NCI-H1105 treated with DMSO at 0.1 percent for 48 hours (cell line): ENCODE data around the gene NAA60.
"Not testable (repeated sequence)": the region's sequence is repeated elsewhere in the genome, so short reads cannot be mapped to it uniquely, and the experiment has no call there.

ENCODE experiments used
- DNase-seq: peaks from one replicate; lab custom pipeline; 2025; lab: John Stamatoyannopoulos, UW

NAA60 gene

DNA sequence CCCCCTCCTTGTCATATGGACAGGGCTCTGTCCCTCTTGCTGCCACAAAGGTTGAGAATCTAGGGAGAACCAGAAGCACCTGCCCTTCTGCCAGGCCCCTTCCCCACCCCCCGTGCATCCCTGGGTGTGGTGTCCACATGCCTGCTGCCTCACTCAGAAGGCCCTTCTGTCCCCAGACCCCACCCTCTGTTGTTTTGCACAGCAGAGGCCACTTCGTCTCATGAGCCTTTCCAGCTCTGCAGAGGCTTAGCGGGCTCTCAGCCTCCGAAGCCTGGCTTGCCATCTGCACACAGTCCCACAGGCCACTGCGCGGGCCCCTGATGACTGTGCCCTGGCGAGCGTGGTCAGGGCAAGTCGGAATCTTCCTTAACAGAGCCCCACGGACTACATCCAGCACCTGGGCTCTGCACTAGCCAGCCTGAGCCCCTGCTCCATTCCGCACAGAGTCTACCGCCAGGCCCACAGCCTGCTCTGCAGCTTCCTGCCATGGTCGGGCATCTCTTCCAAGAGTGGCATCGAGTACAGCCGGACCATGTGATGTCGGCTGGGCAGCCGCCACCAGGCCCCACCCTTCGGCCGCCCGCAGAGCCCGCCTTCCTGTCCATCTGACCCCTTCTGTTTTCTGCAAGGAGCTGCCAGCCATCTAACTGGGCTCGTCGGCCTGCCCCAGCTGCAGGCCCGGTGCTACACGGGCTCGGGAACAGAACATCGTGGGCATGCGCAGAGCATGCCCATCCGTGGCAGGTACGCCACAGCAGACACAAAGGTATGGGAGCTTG, 41.0 kb downstream of the NAA60 start:
- no peak for DNase-seq

- no peak for DNase-seq
Observed at GRCh38 chr16:3485097-3485745, 41.7 kb downstream of the NAA60 start.

- no peak for DNase-seq
Observed at GRCh38 chr16:3485821-3486505, 42.5 kb downstream of the NAA60 start.

DNA sequence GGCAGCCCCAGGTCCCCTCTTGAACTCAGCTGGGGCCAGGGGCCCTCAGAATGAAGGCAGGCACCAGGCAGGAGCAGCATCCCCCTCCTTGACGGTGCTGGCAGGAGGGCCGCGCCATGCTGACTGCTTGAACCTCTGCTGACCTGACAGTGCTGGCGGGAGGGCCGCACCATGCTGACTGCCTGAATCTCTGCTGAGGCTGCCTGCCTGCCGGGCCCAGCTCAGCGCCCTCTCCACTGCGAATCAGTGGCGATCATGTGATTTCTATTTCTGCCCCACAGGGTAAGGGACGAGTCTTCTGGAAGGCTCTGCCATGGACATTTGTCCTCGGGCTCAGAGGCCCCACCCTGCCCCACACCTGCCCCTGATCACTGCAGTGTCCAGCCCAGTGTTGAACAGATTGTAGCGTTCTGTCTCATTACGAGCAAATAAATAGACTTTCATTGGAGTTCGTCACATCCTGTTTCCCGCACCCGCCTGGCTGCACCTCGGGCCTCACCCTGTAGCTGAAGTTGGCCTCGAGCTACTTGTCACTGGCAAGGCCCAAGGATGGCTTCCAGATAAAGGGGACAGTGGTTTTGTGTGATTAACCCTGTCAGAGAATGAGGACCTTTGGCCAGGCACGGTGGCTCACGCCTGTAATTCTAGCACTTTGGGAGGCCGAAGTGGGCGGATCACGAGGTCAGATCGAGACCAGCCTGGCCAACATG, 43.2 kb downstream of the NAA60 start:
- DNase-seq: no peak

DNA sequence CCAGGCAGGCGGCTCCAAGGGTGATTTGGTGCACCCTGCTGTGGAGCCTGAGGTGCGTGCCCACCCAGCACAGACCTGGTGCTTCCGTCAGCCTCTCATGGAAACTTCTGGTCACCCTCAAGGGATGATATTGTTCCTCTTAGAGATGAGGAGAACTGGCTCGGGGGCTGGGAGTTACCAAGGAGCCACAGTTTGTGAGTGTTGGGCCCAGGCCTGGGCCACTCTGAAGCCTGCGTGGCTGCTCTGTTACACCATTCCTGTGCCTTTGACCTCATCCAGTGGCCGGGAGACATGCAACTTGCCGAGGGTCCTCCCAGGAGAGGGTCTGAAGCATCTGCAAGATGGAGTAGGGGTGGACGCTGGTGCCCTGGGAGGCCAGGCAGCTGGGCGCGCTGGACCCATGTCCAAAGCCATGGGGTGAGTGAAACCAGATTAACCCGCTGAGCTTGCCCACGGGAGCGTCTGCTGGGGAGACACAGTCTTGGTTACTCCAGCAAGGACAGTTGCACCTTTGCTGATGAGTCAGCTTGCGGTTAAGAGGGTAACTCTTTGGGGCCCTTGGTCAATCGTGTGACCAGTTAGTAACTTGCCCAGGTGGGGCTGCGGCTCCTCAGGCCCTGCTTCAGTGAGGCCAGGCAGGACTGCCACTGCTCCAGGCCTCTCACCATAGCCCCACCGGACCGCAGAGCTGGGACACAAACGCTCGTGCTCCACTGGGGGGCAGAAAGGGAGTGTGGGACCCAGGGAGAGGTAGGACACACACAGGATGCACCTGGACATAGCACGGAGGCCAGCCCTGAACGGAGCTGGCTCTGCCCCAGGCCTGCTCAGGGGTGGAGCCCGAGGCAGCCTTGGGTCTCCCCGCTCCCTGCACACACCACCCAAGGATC, 44.3 kb downstream of the NAA60 start:
- no peak for DNase-seq

- no peak for DNase-seq
Observed at GRCh38 chr16:3488801-3489200, 45.3 kb downstream of the NAA60 start.

GRCh38 chr16:3490911-3491629, 47.6 kb downstream of the NAA60 start:
- DNase-seq: peak; percentile 6

- no peak for DNase-seq
Observed at GRCh38 chr16:3492356-3492755, 48.9 kb downstream of the NAA60 start.

- DNase-seq: no peak
Observed at GRCh38 chr16:3494386-3494973, 51.0 kb downstream of the NAA60 start.

DNA sequence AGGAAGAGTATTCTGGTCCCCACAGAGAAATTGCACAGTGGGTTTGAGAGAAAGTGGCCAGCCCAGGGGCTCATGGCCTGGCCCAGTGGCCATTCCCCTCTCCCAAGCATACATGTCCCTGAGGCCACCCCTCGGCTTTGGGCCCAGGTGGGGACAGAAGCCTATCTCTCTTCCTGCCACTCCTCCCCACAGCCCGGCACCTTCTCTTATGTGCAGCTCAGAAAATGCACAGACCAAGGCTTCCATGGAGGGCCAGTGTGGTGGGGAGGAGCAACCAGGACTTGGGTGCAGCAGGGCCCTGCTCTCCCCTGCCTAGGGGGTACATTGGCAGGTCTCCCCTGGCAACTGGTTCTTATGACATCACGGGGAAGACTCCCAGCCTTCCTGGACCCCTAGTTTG, 51.7 kb downstream of the NAA60 start, which contains the start of gene C16orf90:
C16orf90 (minus strand) TSS at position 314 of the 400 bp plus-strand sequence; CDS start at position 246, 68 bp downstream.
- DNase-seq: no peak

GRCh38 chr16:3496386-3496785, 52.9 kb downstream of the NAA60 start:
- DNase-seq: no peak

DNA sequence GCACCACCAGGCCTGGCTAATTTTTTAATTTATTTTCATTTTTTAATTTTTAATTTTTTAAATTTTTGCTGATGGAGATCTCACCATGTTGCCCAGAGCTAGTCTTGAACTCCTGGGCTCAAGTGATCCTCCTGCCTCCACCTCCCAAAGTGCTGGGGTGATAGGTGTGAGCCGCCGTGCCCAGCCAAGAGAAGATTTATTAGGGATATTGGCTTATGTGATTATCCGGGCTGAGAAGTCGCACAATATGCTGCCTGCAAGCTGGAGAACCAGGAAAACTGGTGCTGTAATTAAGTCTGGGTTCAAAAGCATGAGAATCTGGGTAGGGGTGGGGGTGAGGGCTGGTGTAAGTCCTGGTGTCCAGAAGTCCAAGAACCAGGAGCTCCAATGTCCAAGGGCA, 54.3 kb downstream of the NAA60 start:
- DNase-seq: no peak

- no peak for DNase-seq
Observed at GRCh38 chr16:3498988-3499387, 55.5 kb downstream of the NAA60 start.

- not testable (repeated sequence) for DNase-seq
Observed at GRCh38 chr16:3501412-3501761, 57.9 kb downstream of the NAA60 start.

DNA sequence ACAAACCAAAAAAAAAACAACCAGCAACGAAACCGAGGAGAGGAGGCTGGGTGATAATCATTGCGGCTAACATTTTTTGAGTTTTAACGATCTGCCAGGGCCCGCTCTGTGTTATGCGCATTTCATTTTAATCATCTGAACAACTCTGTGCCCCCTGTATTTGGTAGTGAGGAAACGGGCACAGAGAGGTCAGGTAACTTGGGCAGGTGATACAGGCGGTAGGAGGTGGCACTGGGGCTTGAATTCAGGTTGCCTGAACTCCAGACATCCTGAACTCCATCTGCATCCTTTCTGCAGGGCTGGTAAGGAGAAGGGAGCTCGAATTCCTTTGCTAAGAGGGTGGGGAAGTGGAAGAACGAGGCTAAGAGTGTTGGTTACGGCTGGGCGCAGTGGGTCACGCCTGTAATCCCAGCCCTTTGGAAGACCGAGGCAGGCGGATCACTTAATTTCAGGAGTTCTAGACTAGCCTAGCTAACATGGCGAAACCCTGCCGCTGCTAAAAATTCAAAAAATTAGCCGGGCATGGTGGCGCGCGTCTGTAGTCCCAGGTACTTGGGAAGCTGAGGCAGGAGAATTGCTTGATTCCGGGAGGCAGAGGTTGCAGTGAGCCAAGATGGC, 58.4 kb downstream of the NAA60 start:
- DNase-seq: peak; percentile 28

- DNase-seq: no peak
Observed at GRCh38 chr16:3503523-3503922, 60.0 kb downstream of the NAA60 start.

- no peak for DNase-seq
Observed at GRCh38 chr16:3508736-3509135, 65.3 kb downstream of the NAA60 start.

DNA sequence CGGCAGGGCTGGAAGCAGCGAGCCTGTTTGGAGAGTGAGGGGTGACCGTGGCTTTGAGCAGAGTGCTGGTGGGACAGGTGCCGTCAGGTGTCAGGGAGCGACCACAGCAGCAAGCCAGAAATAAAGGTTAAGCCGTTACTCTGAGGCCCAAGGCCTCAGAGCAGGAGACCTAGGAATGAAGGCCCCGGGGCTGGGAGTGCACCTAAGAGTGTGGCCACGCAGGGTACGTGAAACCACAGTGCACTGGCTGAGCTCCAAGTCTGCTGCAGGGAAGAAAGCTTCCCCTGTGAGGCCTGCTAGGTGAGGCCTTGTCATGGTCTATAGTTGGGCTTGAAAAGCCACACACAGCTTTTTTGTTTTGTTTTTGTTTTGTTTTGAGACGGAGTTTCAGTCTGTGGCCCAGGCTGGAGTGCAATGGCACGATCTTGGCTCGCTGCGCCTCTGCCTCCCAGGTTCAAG, 66.0 kb downstream of the NAA60 start:
- no peak for DNase-seq

GRCh38 chr16:3510416-3510815, 66.9 kb downstream of the NAA60 start:
- no peak for DNase-seq
